Fibroblast of skin of left quadriceps (primary cell): ENCODE measurements around the gene RFX6.
A peak's percentile ranks its signal among the peaks of the same experiment; 100 is the strongest.

ENCODE experiments used
- DNase-seq, 2 experiments: peaks; one replicate each; pipeline ENCODE4 v3.0.0-alpha.2; 2013; ENCODE audit warnings: low read depth in 2 of 2

The RFX6 gene

GRCh38 chr6:116966675-116967576 is 89.9 kb downstream of the RFX6 start:
- no peak for DNase-seq

GRCh38 chr6:116969211-116969863 is 92.3 kb downstream of the RFX6 start:
- peak; percentile 5 to 6 for DNase-seq

- DNase-seq = peak; percentile 2 to 3
Measured at GRCh38 chr6:116971959-116972358, 94.9 kb downstream of the RFX6 start.

- no peak for DNase-seq
Measured at GRCh38 chr6:116973976-116974375, 96.9 kb downstream of the RFX6 start.

- DNase-seq = no peak
Measured at GRCh38 chr6:116974526-116975316, 97.7 kb downstream of the RFX6 start.

- DNase-seq = no peak
Measured at GRCh38 chr6:116975600-116975999, 98.6 kb downstream of the RFX6 start.

- no peak for DNase-seq
Measured at GRCh38 chr6:116979560-116979959, 102.5 kb downstream of the RFX6 start.
